Posterior vena cava (tissue), 2 donors: ENCODE measurements around the gene SLC24A4. TPM values are rescaled to one million over a fixed set of nuclear protein-coding genes. Genes with fewer than 3 reads are reported as not detected.
"Not testable (repeated sequence)": the region's sequence is repeated elsewhere in the genome, so short reads cannot be mapped to it uniquely, and the experiment has no call there.

Source experiments
- DNase-seq: peaks from one replicate; pipeline ENCODE4 v3.0.0-alpha.2; 2020; ENCODE audit warnings: low spot score
- intact Hi-C, 2 donors: fragments of 100-400 bp; cut with DNase I; formaldehyde crosslinking; loops; one replicate each; pipeline versions ENCODE4 v1.14.1 to v1.14.2; 2022 to 2023
- total RNA-seq, 2 donors: library from RNA; stranded (reverse); fragmentation: NEBNext Ultra II Directional; extraction: Animal tissue kit (Norgen Biotek cat#: 25700); gene quantifications; one replicate each; pipeline ENCODE4 v1.2.1, GENCODE V29; 2021
- donor health status: DM: yes; HTN: yes; CAD: no.
- donor health status: DM: yes; HTN: yes; CAD: no.

SLC24A4 gene
- total RNA-seq, 2 donors from 2014 or later, result 0.67 to 1.2 TPM

DNA sequence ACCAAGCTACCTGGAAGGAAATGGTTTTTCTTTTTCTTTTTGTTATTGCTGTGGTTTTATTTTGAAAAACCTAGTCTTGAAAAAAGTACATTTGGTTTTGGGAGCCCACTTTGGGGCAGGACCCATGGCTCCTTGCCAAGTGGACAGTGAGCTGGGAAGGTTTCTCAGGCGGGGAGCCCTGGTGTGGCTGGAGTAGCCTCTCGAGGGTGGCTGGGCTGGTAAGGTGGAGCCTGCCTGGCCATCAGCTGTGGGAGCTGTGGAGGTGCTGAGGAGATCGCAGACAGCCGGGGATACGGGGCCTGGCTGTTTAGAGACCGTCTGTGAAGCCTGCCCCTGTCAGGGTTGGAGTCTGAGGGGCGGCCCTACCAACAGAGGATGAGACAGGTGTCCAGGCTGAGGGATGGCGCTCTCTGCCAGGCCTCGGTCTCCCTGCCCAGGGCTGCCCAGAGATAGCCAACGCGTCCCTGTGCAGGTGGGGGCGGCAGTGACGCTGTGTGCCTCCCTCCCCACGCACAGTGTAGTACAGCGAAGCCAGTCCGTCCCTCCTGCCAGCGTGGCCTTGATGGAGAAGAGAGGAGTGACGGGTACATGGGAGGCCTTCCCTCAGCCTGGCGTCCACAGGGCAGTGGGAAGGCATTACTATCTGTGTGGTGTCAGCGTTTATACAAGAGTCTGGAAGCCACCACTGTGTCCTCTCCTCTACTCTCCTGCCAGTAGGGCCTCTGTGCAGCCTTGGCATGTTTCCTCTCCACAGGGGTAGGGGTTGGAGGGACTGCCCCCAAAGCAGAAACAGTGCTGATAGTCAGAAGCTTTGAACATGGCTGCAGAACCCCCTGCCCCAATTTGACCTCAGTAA lies 196.5 kb downstream of the SLC24A4 start:
- no peak for DNase-seq
- intact Hi-C loops, result loop anchor here in 1 of 2 donors (10.0 kb wide), 1 partner anchor 65 kb away; no protein-coding TSS in a partner anchor

DNA sequence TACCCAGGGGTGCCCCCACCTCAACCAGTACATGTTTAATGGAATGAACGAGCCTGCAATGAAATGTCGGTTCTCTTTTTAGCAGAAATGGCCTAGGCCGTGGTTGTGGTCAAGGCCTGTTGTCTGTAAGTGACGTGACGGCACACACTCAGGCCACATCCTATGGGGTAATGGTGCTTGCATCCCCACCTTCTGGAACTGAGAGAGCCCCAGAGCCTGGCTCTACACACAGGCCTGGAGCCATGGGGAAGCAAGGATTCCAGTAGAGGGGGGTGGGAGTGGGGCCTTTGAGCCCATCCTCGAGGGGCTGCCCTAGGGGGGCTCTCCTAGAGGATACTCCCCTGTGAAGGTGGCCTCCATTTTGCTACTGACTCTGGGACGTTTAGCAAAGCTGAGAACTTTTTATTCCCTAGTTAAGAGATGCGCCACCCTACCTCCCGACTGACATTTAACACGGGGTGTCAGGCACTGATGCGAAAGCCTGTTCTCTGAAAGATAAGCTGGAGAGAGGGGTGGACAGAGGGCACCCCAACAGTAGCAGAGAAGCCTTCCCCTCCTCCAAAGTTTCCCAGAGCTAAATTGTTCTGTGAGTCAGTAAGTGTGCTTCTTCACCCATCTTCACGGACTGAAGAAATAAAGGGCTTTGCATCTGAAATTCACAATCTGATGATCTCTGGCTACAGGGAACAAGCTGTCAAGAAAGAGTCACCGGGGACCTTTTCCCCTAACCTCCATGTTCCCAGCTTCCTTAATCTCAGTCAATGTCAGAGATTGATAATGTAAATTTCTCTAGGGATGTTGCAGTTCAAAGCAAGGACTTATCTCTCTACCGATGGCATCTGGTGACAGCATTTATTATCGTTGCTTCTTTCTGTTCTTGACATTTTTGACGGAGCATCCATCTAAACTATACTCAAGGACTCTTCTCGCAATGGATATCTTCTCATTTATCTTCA lies 197.4 kb downstream of the SLC24A4 start:
- intact Hi-C loops, result no loop called here
- DNase-seq, result no peak

DNA sequence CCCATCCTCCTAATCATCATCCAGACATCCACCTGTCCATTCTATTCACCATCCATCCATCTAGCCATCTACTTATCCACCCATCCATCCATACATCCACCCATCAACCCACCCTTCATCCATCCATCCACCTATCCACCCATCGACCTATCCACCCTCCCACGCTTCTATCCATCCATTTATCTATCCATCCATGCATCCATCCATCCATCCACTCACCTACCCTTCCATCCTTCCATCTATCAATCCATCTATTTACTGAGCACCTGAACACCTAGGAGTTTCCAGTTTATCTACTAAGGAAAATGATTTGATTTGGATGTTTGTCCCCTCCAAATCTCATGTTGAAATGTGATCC lies 198.1 kb downstream of the SLC24A4 start:
- no peak for DNase-seq
- intact Hi-C loops, result no loop called here

DNA sequence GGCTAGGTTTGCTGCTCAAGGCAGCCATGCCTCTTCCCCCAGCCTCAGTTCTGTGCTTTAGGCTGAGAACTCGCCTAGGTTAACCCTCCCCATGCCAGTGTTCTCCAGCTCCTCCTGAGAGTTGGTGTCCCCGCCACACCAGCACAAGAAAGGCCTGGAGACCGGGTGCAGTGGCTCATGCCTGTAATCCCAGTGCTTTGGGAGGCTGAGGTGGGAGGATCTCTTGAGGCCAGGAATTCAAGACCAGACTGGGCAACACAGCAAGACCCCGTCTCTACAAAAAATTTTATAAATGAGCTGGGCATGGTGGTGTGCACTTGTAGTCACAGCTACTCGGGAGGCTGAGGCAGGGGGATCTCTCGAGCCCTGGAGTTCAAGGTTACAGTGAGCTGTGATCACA lies 200.8 kb downstream of the SLC24A4 start:
- intact Hi-C loops, result no loop called here
- DNase-seq, result no peak

DNA sequence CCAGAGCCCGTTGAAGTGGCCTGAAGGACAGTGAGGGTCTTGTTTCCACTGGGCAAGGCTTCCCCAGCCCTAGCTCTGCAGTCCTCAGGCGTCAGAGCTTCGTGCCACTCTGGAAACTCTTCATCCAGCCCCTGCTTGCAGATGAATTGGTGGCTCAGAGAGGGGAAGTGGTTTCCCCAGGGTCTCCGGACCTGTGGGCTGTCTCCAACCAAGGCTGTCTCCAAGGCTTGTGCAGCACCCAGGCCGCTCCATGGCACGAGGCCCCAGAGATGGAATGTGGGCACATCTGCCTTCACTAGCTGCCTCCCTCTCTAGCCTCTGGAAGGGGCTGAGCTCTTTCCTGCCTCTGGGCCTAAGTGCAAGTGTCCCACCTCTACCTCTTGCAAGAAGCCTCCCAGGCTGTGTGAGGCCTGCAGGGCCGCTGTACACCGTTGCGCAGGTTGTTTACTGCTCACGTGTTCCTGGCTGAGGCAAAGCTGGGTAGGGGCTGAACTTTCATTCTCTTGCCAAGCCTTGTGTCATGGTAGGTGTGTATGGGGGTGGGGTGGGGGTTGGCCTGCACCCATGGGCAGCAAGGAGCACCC lies 201.7 kb downstream of the SLC24A4 start:
- DNase-seq, result no peak
- intact Hi-C loops, result no loop called here

DNA sequence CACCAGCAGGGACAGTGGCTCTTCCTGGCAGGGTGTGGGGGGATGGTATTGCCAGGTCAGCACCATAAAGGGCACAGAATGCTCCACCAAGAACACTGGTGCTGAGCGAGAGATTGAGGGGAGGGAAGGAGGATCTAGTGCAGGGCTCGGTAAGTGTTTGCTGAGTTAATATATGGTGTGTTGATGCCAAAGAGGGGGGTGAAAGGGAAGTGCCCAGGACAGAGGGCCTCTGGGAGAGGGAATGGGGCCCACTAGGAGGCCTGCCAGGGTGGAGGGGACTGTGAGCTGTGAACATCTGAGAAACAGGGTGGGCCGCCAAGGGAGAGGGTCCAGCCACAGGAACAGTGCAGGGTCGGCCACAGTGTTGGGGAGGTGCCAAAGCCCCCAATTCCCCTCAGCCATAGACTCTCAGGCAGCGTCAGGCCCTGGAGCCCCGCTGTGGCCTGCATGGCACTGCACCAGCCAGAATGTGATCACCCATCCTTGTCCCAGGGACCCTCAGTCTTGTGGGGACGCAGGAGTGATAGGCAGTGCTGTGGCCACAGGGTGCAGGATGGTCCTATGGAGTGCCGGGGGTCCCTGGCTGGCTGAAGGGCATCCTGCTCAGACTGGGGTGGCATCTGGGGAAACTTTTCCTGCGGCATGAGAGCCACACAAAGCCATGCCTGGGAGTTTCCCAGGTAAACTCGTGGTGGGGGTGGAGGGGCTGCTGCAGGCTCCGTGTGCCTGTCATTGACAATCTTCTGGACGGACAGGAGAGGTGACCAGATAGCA lies 202.5 kb downstream of the SLC24A4 start:
- DNase-seq, result no peak
- intact Hi-C loops, result no loop called here

DNA sequence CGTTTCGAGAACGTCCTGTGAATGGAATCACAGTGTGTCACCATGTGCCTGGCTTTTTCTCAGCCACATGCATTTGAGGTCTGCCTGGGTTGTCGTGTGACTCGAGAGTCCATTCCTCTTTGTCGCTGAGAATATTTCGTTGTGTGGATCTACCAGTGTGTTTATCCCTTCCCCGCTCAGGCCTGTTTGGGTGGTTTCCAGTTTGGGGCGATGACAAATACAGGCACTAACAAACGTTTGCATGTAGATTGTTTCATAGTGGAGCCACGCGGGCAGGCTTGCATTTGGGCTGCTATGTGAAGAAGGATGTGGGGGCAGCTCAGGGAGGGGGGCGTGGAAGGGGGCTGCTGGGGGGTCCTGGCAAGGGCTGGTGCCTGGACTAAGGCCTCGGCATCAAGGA lies 204.8 kb downstream of the SLC24A4 start:
- DNase-seq, result no peak
- intact Hi-C loops, result no loop called here

DNA sequence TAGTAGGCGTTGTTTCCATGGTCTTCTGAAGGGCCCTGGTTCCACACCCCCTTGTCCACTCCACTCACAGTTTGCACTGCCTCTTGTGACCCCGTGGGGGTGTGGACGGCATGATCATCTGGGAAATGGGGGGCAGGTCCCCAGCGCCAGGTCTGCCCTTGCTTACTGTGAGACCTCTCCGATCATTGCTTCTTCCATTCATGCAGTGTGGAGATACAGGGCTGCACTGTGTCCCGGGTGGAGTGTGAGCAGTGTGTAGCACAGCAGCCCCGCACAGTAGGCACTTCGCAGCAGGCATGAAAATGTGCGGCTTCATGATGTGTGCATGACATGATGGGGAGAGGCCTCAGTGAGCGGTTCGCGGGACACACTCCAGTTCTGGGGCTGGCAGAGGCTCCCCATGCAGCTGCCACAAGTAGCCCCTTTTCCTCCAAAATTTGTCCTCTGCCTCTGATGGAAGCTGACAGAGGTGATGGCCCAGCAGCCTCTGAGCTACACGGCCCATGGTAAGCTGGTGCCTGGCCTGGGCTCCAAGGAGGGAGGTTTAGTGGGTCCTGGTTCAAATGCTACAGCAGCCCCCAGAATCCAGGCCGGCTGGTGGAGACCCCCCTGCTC lies 205.6 kb downstream of the SLC24A4 start:
- no peak for DNase-seq
- intact Hi-C loops, result no loop called here

DNA sequence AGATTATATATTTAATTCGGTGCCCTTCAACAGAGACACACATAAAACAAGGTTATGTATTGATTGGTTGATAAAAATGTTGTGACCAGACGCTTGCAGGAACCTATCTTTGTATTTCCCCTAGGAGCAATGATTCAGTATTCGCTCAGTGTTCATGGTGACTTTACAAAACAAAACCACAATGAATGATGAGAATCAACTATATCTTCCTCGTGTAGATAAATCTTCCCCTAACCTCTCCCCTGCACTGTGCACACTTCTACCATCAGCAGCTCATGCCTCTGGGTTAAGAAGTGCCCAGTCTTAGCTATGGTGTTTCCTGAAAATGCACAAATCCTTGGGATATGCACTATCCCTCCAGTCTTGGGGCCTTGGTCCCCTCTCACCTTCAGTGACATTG lies 206.9 kb downstream of the SLC24A4 start:
- no peak for DNase-seq
- intact Hi-C loops, result no loop called here

DNA sequence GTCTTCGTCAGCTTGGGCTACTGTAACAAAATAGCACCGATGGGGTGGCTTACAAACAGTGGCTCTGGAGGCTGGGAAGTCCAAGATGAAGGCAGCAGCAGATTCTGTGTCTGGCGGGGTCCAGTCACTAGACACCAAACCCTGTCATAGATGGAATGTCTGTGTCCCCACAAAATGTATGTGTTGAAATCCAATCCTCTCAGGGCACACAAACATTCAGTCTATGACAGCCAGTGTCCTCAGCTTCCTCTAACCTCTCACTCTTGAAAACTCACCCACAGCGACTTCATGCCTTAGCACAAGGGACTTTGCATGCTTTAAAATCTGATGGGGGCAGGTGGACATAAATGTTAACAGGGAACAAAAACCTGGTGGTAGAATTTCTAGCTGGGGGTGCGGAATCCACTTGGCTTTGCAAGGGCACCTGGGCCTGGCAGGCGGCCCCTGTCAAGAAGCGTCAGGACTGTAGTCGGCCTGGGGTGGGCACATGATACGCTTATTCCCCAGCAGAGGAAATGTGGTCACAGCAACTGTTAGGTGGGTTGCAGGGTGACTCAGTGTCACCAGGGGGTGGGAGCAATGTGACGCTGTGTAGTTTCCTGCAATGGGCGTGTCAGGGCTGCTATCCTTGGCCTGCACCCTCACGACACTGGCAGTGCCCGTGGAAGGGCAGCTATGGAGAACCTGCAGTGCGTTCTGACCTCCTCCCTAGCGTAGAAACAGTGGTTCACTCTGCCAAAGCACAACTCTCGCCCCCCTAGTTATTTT lies 208.3 kb downstream of the SLC24A4 start:
- intact Hi-C loops, result no loop called here
- DNase-seq, result peak; percentile 71

DNA sequence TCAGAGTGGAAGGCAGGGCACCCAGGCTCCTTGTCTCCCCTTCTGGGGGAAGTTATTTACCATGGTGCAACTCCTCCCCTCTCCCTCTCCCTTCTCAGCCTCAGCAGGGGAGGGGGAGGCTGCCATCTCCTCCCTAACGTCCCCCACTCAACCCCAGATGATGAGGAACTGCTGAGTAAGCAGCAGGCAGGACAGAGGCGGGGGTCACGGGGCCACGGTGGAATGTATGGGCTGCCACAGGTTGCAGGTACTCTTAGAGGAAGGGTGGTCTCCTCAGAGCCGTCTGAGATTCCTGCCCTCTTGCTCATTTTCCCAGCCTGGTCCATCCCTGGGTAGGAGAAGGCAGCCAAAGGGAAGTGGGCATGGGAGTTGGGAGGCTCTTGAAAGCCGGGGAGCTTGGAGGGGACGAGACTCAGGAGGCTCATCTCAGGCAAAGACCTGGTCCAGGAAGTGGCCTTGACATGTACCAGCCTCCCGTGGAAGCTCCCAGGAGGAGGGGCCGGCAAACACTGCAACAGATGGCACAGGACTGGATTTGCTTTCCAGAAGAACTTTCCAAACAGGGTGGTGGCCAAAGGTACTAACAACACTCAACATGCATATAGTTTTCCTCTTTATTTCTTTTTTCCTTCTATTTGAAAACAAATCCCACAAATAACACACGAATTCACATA lies 209.7 kb downstream of the SLC24A4 start:
- DNase-seq, result no peak

DNA sequence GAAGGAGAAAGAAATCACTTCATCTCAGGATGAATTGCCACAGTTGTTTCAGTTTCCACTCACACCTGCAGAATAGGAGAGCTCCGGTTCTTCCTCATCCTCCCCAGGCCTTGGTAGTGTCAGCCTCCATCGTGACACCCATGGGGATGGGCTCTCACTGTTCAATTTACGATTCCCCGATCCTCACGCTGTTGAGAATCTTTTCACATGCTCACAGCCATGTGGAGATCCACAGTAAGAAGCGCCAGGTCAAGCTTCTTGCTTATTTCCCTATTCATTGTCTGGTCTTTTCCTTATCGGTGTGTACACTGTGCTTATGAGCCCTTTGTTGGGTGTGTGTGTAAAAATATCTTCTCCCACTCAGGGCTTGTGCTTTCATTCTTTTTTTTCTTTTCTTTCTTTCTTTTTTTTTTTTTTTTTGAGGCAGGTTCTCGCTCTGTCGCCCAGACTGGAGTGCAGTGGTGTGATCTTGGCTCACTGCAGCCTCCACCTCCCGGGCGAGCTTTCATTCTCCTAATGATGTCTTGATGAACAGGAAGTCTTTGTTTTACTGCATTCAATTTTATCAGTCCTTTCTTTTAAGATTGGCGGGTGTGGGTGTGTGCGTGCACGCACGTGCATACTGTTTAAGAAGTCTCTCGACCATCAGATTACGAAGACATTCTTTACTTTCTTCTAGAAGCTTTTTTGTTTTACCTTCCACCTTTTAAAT lies 212.1 kb downstream of the SLC24A4 start:
- DNase-seq, result no peak
- intact Hi-C loops, result no loop called here

More for the DNA sequence above, 209.7 kb downstream of the SLC24A4 start:
- intact Hi-C loops, result no loop called here

DNA sequence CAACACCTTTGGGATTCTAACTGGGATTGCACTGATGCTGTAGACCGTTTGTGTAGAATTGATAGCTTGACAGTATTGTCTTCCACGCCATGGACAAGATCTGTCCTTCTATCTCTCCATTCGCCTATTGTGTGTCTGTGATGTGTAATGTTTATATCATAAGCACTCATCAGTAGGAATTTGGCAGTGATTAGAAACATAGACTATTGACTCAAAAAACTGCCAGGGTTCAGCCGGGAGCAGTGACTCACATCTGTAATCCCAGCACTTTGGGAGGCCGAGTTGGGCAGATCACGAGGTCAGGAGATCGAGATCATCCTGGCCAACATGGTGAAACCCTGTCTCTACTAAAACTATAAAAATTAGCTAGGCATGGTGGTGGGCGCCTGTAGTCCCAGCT lies 213.3 kb downstream of the SLC24A4 start:
- DNase-seq, intact Hi-C loops: not testable (repeated sequence)

DNA sequence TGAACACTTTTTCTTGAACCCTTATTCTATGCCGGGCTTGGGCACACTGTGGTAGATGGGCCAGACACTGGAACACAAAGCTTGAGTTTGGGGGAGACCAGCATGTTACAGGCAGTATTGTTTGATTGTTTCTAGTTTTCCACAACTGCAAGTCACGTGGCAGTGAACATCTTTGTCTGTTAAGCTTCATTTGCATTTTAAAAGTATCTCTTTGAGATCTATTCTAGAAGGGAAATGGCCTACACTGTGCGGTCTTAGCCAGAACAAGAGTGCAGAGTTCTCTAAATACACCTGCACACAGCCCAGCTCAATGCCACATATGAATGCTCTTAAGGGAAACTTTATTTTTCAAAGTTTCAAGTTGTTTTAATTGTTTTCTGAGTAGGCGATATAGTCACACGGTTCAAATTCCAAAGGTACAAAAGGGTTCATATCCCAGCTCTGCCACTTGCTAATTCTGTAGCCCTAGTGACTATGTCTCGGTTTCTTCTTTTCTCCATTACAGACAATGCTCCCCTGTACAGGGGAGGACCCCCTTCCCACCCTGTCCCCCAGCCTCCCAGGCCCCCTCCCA lies 215.5 kb downstream of the SLC24A4 start:
- no peak for DNase-seq
- intact Hi-C loops, result no loop called here

DNA sequence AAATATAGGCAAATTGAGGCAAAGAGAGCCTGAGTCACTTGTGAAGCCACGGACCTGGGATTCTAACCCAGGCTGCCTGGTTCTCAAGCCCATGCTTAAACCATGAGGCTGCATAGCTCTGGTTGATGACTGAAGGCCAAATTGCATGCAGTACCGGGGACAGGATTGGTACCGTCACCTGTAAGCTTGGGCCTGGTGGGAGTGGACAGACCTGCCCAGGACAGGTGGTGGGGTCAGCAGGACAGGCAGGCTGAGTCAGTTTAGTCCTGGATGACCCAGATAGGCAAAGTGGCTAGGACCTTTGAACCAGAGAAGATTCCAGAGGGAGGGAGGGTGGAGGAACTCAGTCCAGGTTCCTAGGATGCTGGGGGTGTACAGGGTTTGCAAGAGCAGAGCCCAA lies 216.5 kb downstream of the SLC24A4 start:
- intact Hi-C loops, result no loop called here
- DNase-seq, result no peak

DNA sequence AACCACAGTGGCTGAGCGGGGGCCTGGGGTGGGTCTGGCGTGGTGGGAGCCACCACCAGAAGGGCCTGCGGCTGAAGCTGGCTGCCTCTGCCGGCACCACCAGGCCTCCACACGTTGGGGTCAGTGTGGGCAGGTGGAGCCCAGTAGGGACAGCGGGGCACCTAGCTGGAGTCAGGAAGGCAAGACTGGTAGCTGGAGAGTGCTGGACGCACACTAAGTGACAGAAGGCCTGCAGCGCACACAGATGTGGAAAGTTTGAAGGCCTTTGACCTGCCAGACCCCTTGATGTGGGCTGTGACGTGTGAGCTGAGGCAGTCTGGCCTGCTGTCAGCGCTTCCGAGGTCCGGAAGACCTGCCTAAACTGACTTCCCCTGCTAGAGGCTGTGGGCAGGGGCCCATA lies 216.9 kb downstream of the SLC24A4 start:
- DNase-seq, result no peak
- intact Hi-C loops, result no loop called here
